Activated T-cell treated with anti-CD3 and anti-CD28 coated beads, Interleukin-2, amount 50 U/mL, for 1 hour (primary cell): ENCODE measurements around the gene SPEN.
A peak's percentile ranks its signal among the peaks of the same experiment; 100 is the strongest.
"Not testable (repeated sequence)": the region's sequence is repeated elsewhere in the genome, so short reads cannot be mapped to it uniquely, and the experiment has no call there.

Experiments
- DNase-seq: peaks from one replicate; pipeline ENCODE4 v3.0.0-alpha.2; 2020

SPEN gene

GRCh38 chr1:15963968-15964648 is 116.6 kb downstream of the SPEN start:
- DNase-seq, result no peak

- DNase-seq, result no peak
These were observed 117.8 kb downstream of the SPEN start for GRCh38 chr1:15965228-15965767.

- DNase-seq, result peak; percentile 63
These were observed 118.8 kb downstream of the SPEN start for GRCh38 chr1:15966081-15966955.

- DNase-seq, result no peak
These were observed 119.4 kb downstream of the SPEN start for GRCh38 chr1:15966956-15967344.

- DNase-seq, result no peak
These were observed 120.7 kb downstream of the SPEN start for GRCh38 chr1:15968172-15968571.

GRCh38 chr1:15969321-15969880 is 121.9 kb downstream of the SPEN start:
- no peak for DNase-seq

- no peak for DNase-seq
These were observed 123.4 kb downstream of the SPEN start for GRCh38 chr1:15970911-15971310.

- DNase-seq, result no peak
These were observed 124.9 kb downstream of the SPEN start for GRCh38 chr1:15972409-15972808.

GRCh38 chr1:15973772-15974171 is 126.3 kb downstream of the SPEN start:
- DNase-seq, result no peak

- no peak for DNase-seq
These were observed 127.3 kb downstream of the SPEN start for GRCh38 chr1:15974855-15975254.

GRCh38 chr1:15975358-15975804 is 127.9 kb downstream of the SPEN start:
- no peak for DNase-seq

- DNase-seq, result peak; percentile 97
These were observed 128.5 kb downstream of the SPEN start, which contains the start of gene ZBTB17 for GRCh38 chr1:15975805-15976680. ZBTB17 (minus strand) TSS chr1:15976101; CDS start chr1:15948495, 27,606 bp downstream.

- not testable (repeated sequence) for DNase-seq
These were observed 130.4 kb downstream of the SPEN start for GRCh38 chr1:15977947-15978346.

- no peak for DNase-seq
These were observed 134.2 kb downstream of the SPEN start for GRCh38 chr1:15981679-15982078.

GRCh38 chr1:15983275-15983674 is 135.8 kb downstream of the SPEN start:
- DNase-seq, result no peak

GRCh38 chr1:15985611-15986297 is 138.2 kb downstream of the SPEN start:
- DNase-seq, result no peak

- no peak for DNase-seq
These were observed 141.6 kb downstream of the SPEN start for GRCh38 chr1:15988856-15989736.

GRCh38 chr1:15989776-15990175 is 142.3 kb downstream of the SPEN start:
- DNase-seq, result no peak
